Upper lobe of left lung (tissue), 4 donors: ENCODE measurements around the gene SPRY1.

Experiments used
- EP300 ChIP-seq, 4 donors: sonication (generic); formaldehyde crosslinking; IDR thresholded peaks; one replicate each; pipeline ENCODE4 v1.5.1; 2017; ENCODE audit warnings: antibody characterized with exemption in 4 of 4, control low read depth in 2 of 4
- POLR2A ChIP-seq, 4 donors: fragments of 450-650 bp; IDR thresholded peaks; one replicate each; pipeline ENCODE4 v1.5.1; 2016 to 2017; ENCODE audit warnings: antibody characterized with exemption in 4 of 4, mild to moderate bottlenecking in 2 of 4
- POLR2AphosphoS5 ChIP-seq, 2 donors: sonication (generic); formaldehyde crosslinking; IDR thresholded peaks; one replicate each; pipeline ENCODE4 v1.5.1; 2017; ENCODE audit warnings: antibody characterized with exemption in 2 of 2
- TF ChIP-seq, protein P1 (sequence below), 6 experiments: fragments of 450-650 bp in 4 of 6; fragments of 200-600 bp in 2 of 6; sonication (generic) in 2 of 6; IDR thresholded peaks; one replicate each; pipeline ENCODE4 v1.5.1; 2016 to 2019; ENCODE audit warnings: antibody characterized with exemption in 6 of 6

DNA sequence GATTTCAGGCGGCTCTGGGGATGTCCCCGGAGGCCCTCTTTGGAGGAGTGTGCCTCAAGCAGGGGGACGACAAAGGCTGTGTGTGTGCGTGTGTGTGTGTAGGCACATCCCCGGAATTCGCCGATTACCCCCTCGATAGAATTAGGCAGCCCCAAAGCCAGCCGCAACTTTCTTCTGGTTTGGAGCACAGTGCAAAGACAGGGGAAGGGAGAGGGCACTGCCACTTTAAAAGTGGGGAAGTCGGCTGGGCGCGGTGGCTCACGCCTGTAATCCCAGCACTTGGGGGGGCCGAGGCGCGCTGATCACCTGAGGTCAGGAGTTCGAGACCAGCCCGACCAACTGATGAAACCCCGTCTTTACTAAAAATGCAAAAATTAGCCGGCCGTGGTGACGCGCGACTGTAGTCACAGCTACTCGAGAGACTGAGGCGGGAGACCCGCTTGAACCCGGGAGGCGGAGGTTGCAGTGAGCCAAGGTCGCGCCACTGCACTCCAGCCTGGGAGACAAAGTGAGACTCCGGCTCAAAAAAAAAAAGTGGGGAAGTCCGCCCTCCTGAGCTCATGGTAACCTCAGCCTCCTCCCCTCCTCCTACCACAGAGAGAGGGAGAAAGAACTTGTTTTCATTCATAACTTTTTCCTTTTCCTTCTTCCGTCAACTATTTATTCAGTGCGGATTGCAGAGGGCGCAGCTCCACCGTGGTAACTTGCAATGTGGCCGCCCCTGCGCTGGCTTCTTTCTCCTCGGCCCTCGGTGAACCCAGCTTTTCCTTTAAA is 2.4 kb downstream of the SPRY1 start:
- TF ChIP-seq EP300 (IDR thresholded peaks at IDR 0.05) (no peak), POLR2AphosphoS5 (IDR thresholded peaks at IDR 0.05) (peak in 1 of 2 donors; percentile 40), POLR2A (IDR thresholded peaks at IDR 0.05) (no peak)
- TF ChIP-seq, protein P1, sequence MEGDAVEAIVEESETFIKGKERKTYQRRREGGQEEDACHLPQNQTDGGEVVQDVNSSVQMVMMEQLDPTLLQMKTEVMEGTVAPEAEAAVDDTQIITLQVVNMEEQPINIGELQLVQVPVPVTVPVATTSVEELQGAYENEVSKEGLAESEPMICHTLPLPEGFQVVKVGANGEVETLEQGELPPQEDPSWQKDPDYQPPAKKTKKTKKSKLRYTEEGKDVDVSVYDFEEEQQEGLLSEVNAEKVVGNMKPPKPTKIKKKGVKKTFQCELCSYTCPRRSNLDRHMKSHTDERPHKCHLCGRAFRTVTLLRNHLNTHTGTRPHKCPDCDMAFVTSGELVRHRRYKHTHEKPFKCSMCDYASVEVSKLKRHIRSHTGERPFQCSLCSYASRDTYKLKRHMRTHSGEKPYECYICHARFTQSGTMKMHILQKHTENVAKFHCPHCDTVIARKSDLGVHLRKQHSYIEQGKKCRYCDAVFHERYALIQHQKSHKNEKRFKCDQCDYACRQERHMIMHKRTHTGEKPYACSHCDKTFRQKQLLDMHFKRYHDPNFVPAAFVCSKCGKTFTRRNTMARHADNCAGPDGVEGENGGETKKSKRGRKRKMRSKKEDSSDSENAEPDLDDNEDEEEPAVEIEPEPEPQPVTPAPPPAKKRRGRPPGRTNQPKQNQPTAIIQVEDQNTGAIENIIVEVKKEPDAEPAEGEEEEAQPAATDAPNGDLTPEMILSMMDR (IDR thresholded peaks at IDR 0.05), result peak in 1 of 6 experiments; percentile 20
